IMR-90 (cell line): ENCODE results near the gene CWC27. TPM values are rescaled to one million over a fixed set of nuclear protein-coding genes. Genes with fewer than 3 reads are reported as not detected.

ENCODE experiments used
- ATAC-seq: fragments of 200-7000 bp; cut with Tn5 transposase; 2 replicates; pipeline ENCODE4 v1.9.1; 2020; ENCODE audit warnings: low read depth, mild to moderate bottlenecking, moderate library complexity
- BruUV-seq: library from RNA; stranded (reverse); fragments of 400-500 nt; replicated peaks from 2 replicates; lab custom pipeline; 2021; lab: Mats Ljungman, UMichigan
- CTCF ChIA-PET: fragments of 300-600 bp; formaldehyde crosslinking; extraction: SDS; loops from one replicate; lab custom pipeline; 2021; ENCODE audit warnings: antibody characterized with exemption; lab: Yijun Ruan, JAX
- POLR2A ChIA-PET: fragments of 300-600 bp; sonication (Branson Sonifier 250); formaldehyde crosslinking; loops from one replicate; lab custom pipeline; 2022; ENCODE audit warnings: antibody characterized with exemption; ENCODE audit not compliant: unreplicated experiment; lab: Charles Lee
- DNase-seq: peaks from one replicate; pipeline ENCODE4 v3.0.0; 2013
- H2AFZ ChIP-seq: replicated peaks from 2 replicates; pipeline ENCODE3; 2013; ENCODE audit warnings: low read length, mild to moderate bottlenecking; ENCODE audit not compliant: poor library complexity
- H2AK5ac ChIP-seq: 2 replicates; pipeline ENCODE4 v1.6.1; 2013; ENCODE audit warnings: low read depth, low read length, inconsistent platforms
- H2AK9ac ChIP-seq: replicated peaks from 2 replicates; pipeline ENCODE3; 2013; ENCODE audit warnings: mild to moderate bottlenecking, low read depth, low read length, moderate library complexity; ENCODE audit not compliant: poor library complexity
- H2BK120ac ChIP-seq: 2 replicates; pipeline ENCODE4 v1.6.1; 2013; ENCODE audit warnings: low read depth, low read length, inconsistent platforms
- H2BK15ac ChIP-seq: 3 replicates; pipeline ENCODE4 v1.6.1; 2013; ENCODE audit warnings: low read depth, low read length, inconsistent platforms
- H2BK20ac ChIP-seq: 2 replicates; pipeline ENCODE4 v1.6.1; 2013; ENCODE audit warnings: low read depth, mild to moderate bottlenecking, inconsistent platforms, low read length, moderate library complexity
- H2BK5ac ChIP-seq: 2 replicates; pipeline ENCODE4 v1.6.1; 2013; ENCODE audit warnings: mild to moderate bottlenecking, low read depth, low read length, inconsistent platforms; ENCODE audit not compliant: poor library complexity, severe bottlenecking
- H3K14ac ChIP-seq: replicated peaks from 2 replicates; pipeline ENCODE4 v1.6.1; 2013; ENCODE audit warnings: low read depth, low read length, inconsistent platforms
- H3K18ac ChIP-seq: 2 replicates; pipeline ENCODE4 v1.6.1; 2013; ENCODE audit warnings: low read depth, low read length, control low read depth
- H3K23ac ChIP-seq: 2 replicates; pipeline ENCODE4 v1.6.1; 2013; ENCODE audit warnings: low read depth, low read length, inconsistent platforms
- H3K27ac ChIP-seq: 2 replicates; pipeline ENCODE4 v1.5.1; 2013; ENCODE audit warnings: mild to moderate bottlenecking, control low read depth, low read length; ENCODE audit not compliant: insufficient read depth
- H3K27me3 ChIP-seq: 2 replicates; pipeline ENCODE4 v1.6.1; 2013; ENCODE audit warnings: low read length; ENCODE audit not compliant: control insufficient read depth, insufficient read depth
- H3K36me3 ChIP-seq: 2 replicates; pipeline ENCODE4 v1.6.1; 2013; ENCODE audit warnings: low read length, mixed read lengths; ENCODE audit not compliant: control insufficient read depth, insufficient read depth
- H3K4ac ChIP-seq: 2 replicates; pipeline ENCODE4 v1.6.1; 2013; ENCODE audit warnings: low read depth, low read length, inconsistent platforms
- H3K4me1 ChIP-seq: 2 replicates; pipeline ENCODE4 v1.6.1; 2013; ENCODE audit warnings: low read length, mixed read lengths; ENCODE audit not compliant: control insufficient read depth, insufficient read depth
- H3K4me2 ChIP-seq: 2 replicates; pipeline ENCODE4 v1.6.1; 2013; ENCODE audit warnings: low read depth, mild to moderate bottlenecking, control low read depth, low read length, moderate library complexity
- H3K4me3 ChIP-seq: 2 replicates; pipeline ENCODE4 v1.5.1; 2013; ENCODE audit warnings: low read depth, mild to moderate bottlenecking, control low read depth, low read length, moderate library complexity; ENCODE audit not compliant: insufficient read depth
- H3K56ac ChIP-seq: 2 replicates; pipeline ENCODE4 v1.6.1; 2013; ENCODE audit warnings: low read length, inconsistent platforms; ENCODE audit not compliant: insufficient read depth; ENCODE audit errors: extremely low read depth
- H3K79me1 ChIP-seq, 2 experiments: 2 replicates each; pipeline ENCODE4 v1.6.1; 2013; ENCODE audit warnings: low read length in 2 of 2, inconsistent platforms in 1 of 2, low read depth in 1 of 2
- H3K9ac ChIP-seq: 2 replicates; pipeline ENCODE4 v1.6.1; 2013; ENCODE audit warnings: low read depth, low read length, control low read depth
- H3K9me1 ChIP-seq: 2 replicates; pipeline ENCODE4 v1.6.1; 2013; ENCODE audit warnings: low read length, inconsistent platforms; ENCODE audit not compliant: insufficient read depth
- H3K9me3 ChIP-seq: 2 replicates; pipeline ENCODE4 v1.6.1; 2013; ENCODE audit warnings: low read length; ENCODE audit not compliant: control insufficient read depth, insufficient read depth
- H4K20me1 ChIP-seq: 2 replicates; pipeline ENCODE4 v1.6.1; 2013; ENCODE audit warnings: low read length, inconsistent platforms; ENCODE audit not compliant: insufficient read depth
- H4K5ac ChIP-seq: 2 replicates; pipeline ENCODE4 v1.6.1; 2013; ENCODE audit warnings: mild to moderate bottlenecking, low read depth, low read length, control low read depth
- H4K8ac ChIP-seq, 2 experiments: 2 replicates each; pipeline ENCODE4 v1.6.1; 2013; ENCODE audit warnings: low read depth in 2 of 2, low read length in 2 of 2, control low read depth in 1 of 2, inconsistent platforms in 1 of 2
- H4K91ac ChIP-seq: 2 replicates; pipeline ENCODE4 v1.6.1; 2013; ENCODE audit warnings: low read depth, low read length, inconsistent platforms; ENCODE audit not compliant: insufficient read depth
- CEBPB ChIP-seq: IDR thresholded peaks from 2 replicates; pipeline ENCODE4 v1.6.1; 2012; ENCODE audit warnings: low read depth, low read length, improper control_type of control experiment
- FOS ChIP-seq: fragments of 150-350 bp; IDR thresholded peaks from 2 replicates; pipeline ENCODE4 v1.6.1; 2016; ENCODE audit warnings: low read depth, low read length
- MXI1 ChIP-seq: IDR thresholded peaks from 2 replicates; pipeline ENCODE4 v1.6.1; 2012; ENCODE audit warnings: low read depth, mild to moderate bottlenecking, low read length, moderate library complexity, borderline replicate concordance
- NFE2L2 ChIP-seq: fragments of 150-350 bp; IDR thresholded peaks from 2 replicates; pipeline ENCODE4 v1.6.1; 2016; ENCODE audit warnings: low read depth, mild to moderate bottlenecking, low read length
- RAD21 ChIP-seq: IDR thresholded peaks from 2 replicates; pipeline ENCODE4 v1.6.1; 2012; ENCODE audit warnings: low read length, improper control_type of control experiment
- RCOR1 ChIP-seq: IDR thresholded peaks from 2 replicates; pipeline ENCODE4 v1.6.1; 2012; ENCODE audit warnings: mild to moderate bottlenecking, low read length, improper control_type of control experiment; ENCODE audit not compliant: insufficient replicate concordance
- RFX5 ChIP-seq: IDR thresholded peaks from 2 replicates; pipeline ENCODE4 v1.8.0; 2012; ENCODE audit warnings: low read depth, mild to moderate bottlenecking, low read length, moderate library complexity
- SMC3 ChIP-seq: fragments of 150-350 bp; IDR thresholded peaks from 2 replicates; pipeline ENCODE4 v1.6.1; 2016; ENCODE audit warnings: low read depth, mild to moderate bottlenecking, antibody characterized with exemption, low read length, moderate library complexity
- WGBS, 2 experiments: methylation state at CpG; one replicate each; pipeline versions ENCODE4 v1.1.5 to v1.1.7; 2013; ENCODE audit warnings: missing lambda C conversion rate in 2 of 2; ENCODE audit not compliant: insufficient read length in 1 of 2; ENCODE audit errors: extremely low coverage in 2 of 2; 5-methylcytosine and 5-hydroxymethylcytosine counted together
- dilution Hi-C: fragments of 300-500 bp; cut with HindIII; formaldehyde crosslinking; loops from one replicate; pipeline ENCODE4 v1.14.3; 2018; ENCODE audit warnings: low sequenced_read_pairs; ENCODE audit not compliant: unreplicated experiment
- in situ Hi-C: fragments of 300-500 bp; cut with MboI; formaldehyde crosslinking; loops from 3 replicates; pipeline ENCODE4 v1.14.3; 2019; ENCODE audit warnings: low sequenced_read_pairs, inconsistent platforms, mixed read lengths
- intact Hi-C: fragments of 100-400 bp; cut with micrococcal nuclease; formaldehyde crosslinking; loops from 2 replicates; pipeline ENCODE4 v1.10.0; 2022
- polyA plus RNA-seq, 3 experiments: library from polyadenylated mRNA; depleted of rRNA; stranded (reverse); fragments of >200 nt; gene quantifications; 2 replicates each; pipeline ENCODE4 v1.2.3, GENCODE V29; 2012; ENCODE audit warnings: low replicate concordance in 1 of 3
- total RNA-seq: library from RNA; depleted of rRNA; stranded (reverse); fragments of >200 nt; gene quantifications from 2 replicates; pipeline ENCODE4 v1.2.3, GENCODE V29; 2012
- TF ChIP-seq, protein P1 (sequence below): fragments of 150-350 bp; IDR thresholded peaks from 2 replicates; pipeline ENCODE4 v1.6.1; 2016; ENCODE audit warnings: low read depth, mild to moderate bottlenecking, low read length, moderate library complexity, borderline replicate concordance
- TF ChIP-seq, protein P2 (sequence below): fragments of 150-350 bp; IDR thresholded peaks from 2 replicates; pipeline ENCODE4 v1.6.1; 2017; ENCODE audit warnings: mild to moderate bottlenecking, antibody characterized with exemption, low read length, low read depth

CWC27 gene
- total and polyA plus RNA-seq, 2 of the 4 experiments (the other 2 are of a cell fraction), result 13.3 to 17.1 TPM

GRCh38 chr5:64939772-64940510, 171.2 kb downstream of the CWC27 start:
- dilution Hi-C loops, result no loop called here
- H3K23ac ChIP-seq, result no peak overlapping the region
- H2AFZ ChIP-seq, result peak overlapping the region; percentile 34
- H2BK5ac ChIP-seq, result peak overlapping the region; percentile 53
- H4K8ac ChIP-seq, result peak overlapping the region; percentile 74 to 81; a peak in 3 of 4 replicates
- DNase-seq (peak; percentile 59), ATAC-seq (peak; percentile 87)
- H3K9me1 ChIP-seq, result no peaks in the 10 kb centered on the region
- peak overlapping the region; percentile 51 for H2AK9ac ChIP-seq
- H3K14ac ChIP-seq, result peak overlapping the region; percentile 52
- peaks cover 3 to 5% of the 10 kb centered on the region in 2 experiments; a peak in 2 of 4 replicates for H3K79me1 ChIP-seq
- H2BK120ac ChIP-seq, result peak overlapping the region; percentile 56; the same call in 1 of the 2 replicates
- BruUV-seq, result no TSS peak
- peak overlapping the region; percentile 58; the same call in 1 of the 2 replicates for H3K9ac ChIP-seq
- H3K4me3 ChIP-seq, result no peak overlapping the region
- WGBS, 2 experiments, result 92% methylated on average over 4 of the region's 17 CpGs; no CpG with 5 or more reads in 1 of the 2 experiments
- no peaks in the 10 kb centered on the region for H3K36me3 ChIP-seq
- peak overlapping the region; percentile 21; the same call in 1 of the 2 replicates for H3K18ac ChIP-seq
- peak overlapping the region; percentile 48; the same call in 1 of the 2 replicates for H2AK5ac ChIP-seq
- ChIA-PET POLR2A (interaction anchor here (0.6 kb wide), 2 partner anchors 64 to 86 kb away, joined by 3 to 18 read pairs; no protein-coding TSS in a partner anchor), CTCF (interaction anchor here (0.6 kb wide), 1 partner anchor 83 kb away, joined by 4 read pairs; no protein-coding TSS in a partner anchor)
- H3K27ac ChIP-seq, result peak overlapping the region; percentile 17
- no peaks in the 10 kb centered on the region for H3K27me3 ChIP-seq
- H4K91ac ChIP-seq, result peak overlapping the region; percentile 19
- no peaks in the 10 kb centered on the region for H3K9me3 ChIP-seq
- H2BK20ac ChIP-seq, result peak overlapping the region; percentile 57; the same call in 1 of the 2 replicates
- H2BK15ac ChIP-seq, result no peak overlapping the region; the same call in 2 of the 3 replicates
- in situ Hi-C loops, result no loop called here
- peak overlapping the region; percentile 67; the same call in 1 of the 2 replicates for H4K5ac ChIP-seq
- peak overlapping the region; percentile 64 for H3K4ac ChIP-seq
- peak overlapping the region; percentile 59; the same call in 1 of the 2 replicates for H3K56ac ChIP-seq
- H3K4me1 ChIP-seq, result peaks cover 10% of the 10 kb centered on the region
- no peak for TF ChIP-seq NFE2L2
- TF ChIP-seq RFX5, result no peak
- TF ChIP-seq, protein P1, sequence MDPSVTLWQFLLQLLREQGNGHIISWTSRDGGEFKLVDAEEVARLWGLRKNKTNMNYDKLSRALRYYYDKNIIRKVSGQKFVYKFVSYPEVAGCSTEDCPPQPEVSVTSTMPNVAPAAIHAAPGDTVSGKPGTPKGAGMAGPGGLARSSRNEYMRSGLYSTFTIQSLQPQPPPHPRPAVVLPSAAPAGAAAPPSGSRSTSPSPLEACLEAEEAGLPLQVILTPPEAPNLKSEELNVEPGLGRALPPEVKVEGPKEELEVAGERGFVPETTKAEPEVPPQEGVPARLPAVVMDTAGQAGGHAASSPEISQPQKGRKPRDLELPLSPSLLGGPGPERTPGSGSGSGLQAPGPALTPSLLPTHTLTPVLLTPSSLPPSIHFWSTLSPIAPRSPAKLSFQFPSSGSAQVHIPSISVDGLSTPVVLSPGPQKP, result no peak
- no peak for TF ChIP-seq FOS
- no peak for TF ChIP-seq RAD21
- TF ChIP-seq, protein P2, sequence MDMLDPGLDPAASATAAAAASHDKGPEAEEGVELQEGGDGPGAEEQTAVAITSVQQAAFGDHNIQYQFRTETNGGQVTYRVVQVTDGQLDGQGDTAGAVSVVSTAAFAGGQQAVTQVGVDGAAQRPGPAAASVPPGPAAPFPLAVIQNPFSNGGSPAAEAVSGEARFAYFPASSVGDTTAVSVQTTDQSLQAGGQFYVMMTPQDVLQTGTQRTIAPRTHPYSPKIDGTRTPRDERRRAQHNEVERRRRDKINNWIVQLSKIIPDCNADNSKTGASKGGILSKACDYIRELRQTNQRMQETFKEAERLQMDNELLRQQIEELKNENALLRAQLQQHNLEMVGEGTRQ, result no peak
- no peak for TF ChIP-seq RCOR1
- no peak for TF ChIP-seq SMC3
- TF ChIP-seq CEBPB, result no peak
- TF ChIP-seq MXI1, result no peak
- intact Hi-C loops, result no loop called here
- H3K4me2 ChIP-seq, result peak overlapping the region; percentile 58
- no peaks in the 10 kb centered on the region for H4K20me1 ChIP-seq
